Astrocyte (in vitro differentiated cells and primary cell): Measurements from ENCODE around the gene GRK6. TPM values are rescaled to one million over a fixed set of nuclear protein-coding genes. Genes with fewer than 3 reads are reported as not detected.

Experiments used
- DNase-seq: peaks from one replicate; pipeline ENCODE4 v3.0.0-alpha.2; 2010; ENCODE audit warnings: low read depth
- FAIRE-seq: peaks from 2 replicates; lab custom pipeline; 2011; peaks lifted over from hg19 to GRCh38; lab: Jason Lieb, UNC
- H2AFZ ChIP-seq: 2 replicates; pipeline ENCODE4 v1.6.0; 2012; ENCODE audit warnings: low read depth, low read length, inconsistent platforms
- H3K27ac ChIP-seq: 2 replicates; pipeline ENCODE4 v1.5.1; 2011; ENCODE audit warnings: low read depth, low read length, inconsistent platforms
- H3K27me3 ChIP-seq: 2 replicates; pipeline ENCODE4 v1.6.0; 2011; ENCODE audit warnings: low read length, inconsistent platforms; ENCODE audit not compliant: insufficient read depth
- H3K36me3 ChIP-seq: 2 replicates; pipeline ENCODE4 v1.5.1; 2011; ENCODE audit warnings: low read length, inconsistent platforms; ENCODE audit not compliant: insufficient read depth
- H3K4me1 ChIP-seq: 2 replicates; pipeline ENCODE4 v1.5.1; 2011; ENCODE audit warnings: low read length, inconsistent platforms; ENCODE audit not compliant: insufficient read depth
- H3K4me2 ChIP-seq: 2 replicates; pipeline ENCODE4 v1.6.0; 2012; ENCODE audit warnings: low read length, inconsistent platforms
- H3K4me3 ChIP-seq: 2 replicates; pipeline ENCODE4 v1.5.1; 2011; ENCODE audit warnings: low read depth, mild to moderate bottlenecking, low read length, inconsistent platforms; ENCODE audit not compliant: insufficient read depth
- H3K79me2 ChIP-seq: 2 replicates; pipeline ENCODE4 v1.6.0; 2012; ENCODE audit warnings: mild to moderate bottlenecking, low read length, inconsistent platforms; ENCODE audit not compliant: insufficient read depth
- H3K9ac ChIP-seq: 2 replicates; pipeline ENCODE4 v1.6.0; 2012; ENCODE audit warnings: mild to moderate bottlenecking, low read length, inconsistent platforms
- H3K9me3 ChIP-seq: 2 replicates; pipeline ENCODE4 v1.5.1; 2012; ENCODE audit warnings: low read depth, mild to moderate bottlenecking, low read length, inconsistent platforms; ENCODE audit not compliant: insufficient read depth
- H4K20me1 ChIP-seq: 2 replicates; pipeline ENCODE4 v1.6.0; 2012; ENCODE audit warnings: low read length, inconsistent platforms; ENCODE audit not compliant: insufficient read depth
- H3K27ac Mint-ChIP-seq: one replicate; pipeline ENCODE4 v1.8.0; 2021; ENCODE audit warnings: mild to moderate bottlenecking, mixed read lengths; ENCODE audit not compliant: unreplicated experiment
- H3K27me3 Mint-ChIP-seq: one replicate; pipeline ENCODE4 v1.8.0; 2021; ENCODE audit warnings: low read depth, mixed read lengths; ENCODE audit not compliant: unreplicated experiment
- H3K36me3 Mint-ChIP-seq: one replicate; pipeline ENCODE4 v1.8.0; 2021; ENCODE audit warnings: low read depth, mixed read lengths; ENCODE audit not compliant: unreplicated experiment
- H3K4me1 Mint-ChIP-seq: one replicate; pipeline ENCODE4 v1.8.0; 2021; ENCODE audit warnings: low read depth, mixed read lengths; ENCODE audit not compliant: unreplicated experiment
- H3K4me3 Mint-ChIP-seq: one replicate; pipeline ENCODE4 v1.8.0; 2021; ENCODE audit warnings: mild to moderate bottlenecking, moderate library complexity, mixed read lengths; ENCODE audit not compliant: unreplicated experiment
- H3K9me3 Mint-ChIP-seq: one replicate; pipeline ENCODE4 v1.8.0; 2021; ENCODE audit warnings: mild to moderate bottlenecking, mixed read lengths; ENCODE audit not compliant: unreplicated experiment
- CTCF ChIP-seq: IDR thresholded peaks from 2 replicates; pipeline ENCODE4 v1.5.1; 2011; ENCODE audit warnings: low read depth, mild to moderate bottlenecking, inconsistent platforms, low read length, moderate library complexity; ENCODE audit not compliant: insufficient read depth
- EZH2 ChIP-seq: IDR thresholded peaks from 2 replicates; pipeline ENCODE4 v1.6.1; 2012; ENCODE audit warnings: mild to moderate bottlenecking, low read length, inconsistent platforms; ENCODE audit not compliant: insufficient read depth
- total RNA-seq: library from RNA; stranded (reverse); gene quantifications from 2 replicates; pipeline ENCODE4 v1.2.1, GENCODE V29; 2021

The GRK6 gene
- total RNA-seq, 1 donor from 2014 or later = 25.9 TPM

- Mint-ChIP-seq H3K9me3 (peaks cover 1% of the 10 kb centered on the region), H3K27me3 (peaks cover 45% of the 10 kb centered on the region), H3K4me1 (peaks cover 26% of the 10 kb centered on the region), H3K4me3 (no peak overlapping the region), H3K27ac (no peak overlapping the region), H3K36me3 (no peaks in the 10 kb centered on the region)
- Histone ChIP-seq H3K79me2 (no peaks in the 10 kb centered on the region), H3K36me3 (no peaks in the 10 kb centered on the region), H3K27ac (no peak overlapping the region), H3K4me3 (no peak overlapping the region), H3K4me2 (no peak overlapping the region), H3K9me3 (no peaks in the 10 kb centered on the region), H3K9ac (no peak overlapping the region), H4K20me1 (peaks cover 17% of the 10 kb centered on the region), H3K4me1 (peaks cover 19% of the 10 kb centered on the region), H2AFZ (no peak overlapping the region), H3K27me3 (peaks cover 12% of the 10 kb centered on the region)
- DNase-seq (no peak), FAIRE-seq (no peak)
- no peak for TF ChIP-seq CTCF
Observed at GRCh38 chr5:177385720-177386119, 40.8 kb upstream of the GRK6 start.

GRCh38 chr5:177386542-177386941, 39.9 kb upstream of the GRK6 start:
- peaks cover 12% of the 10 kb centered on the region for H3K27me3 ChIP-seq
- no peaks in the 10 kb centered on the region for H3K9me3 ChIP-seq
- Mint-ChIP-seq H3K4me1 (peaks cover 23% of the 10 kb centered on the region), H3K36me3 (no peaks in the 10 kb centered on the region), H3K4me3 (no peak overlapping the region), H3K27ac (no peak overlapping the region), H3K27me3 (peaks cover 44% of the 10 kb centered on the region), H3K9me3 (peaks cover 1% of the 10 kb centered on the region)
- H2AFZ ChIP-seq = no peak overlapping the region
- H3K9ac ChIP-seq = no peak overlapping the region
- H4K20me1 ChIP-seq = peaks cover 17% of the 10 kb centered on the region
- DNase-seq (no peak), FAIRE-seq (no peak)
- TF ChIP-seq EZH2 (no peak), CTCF (no peak)
- peaks cover 19% of the 10 kb centered on the region for H3K4me1 ChIP-seq
- no peak overlapping the region for H3K27ac ChIP-seq
- no peak overlapping the region for H3K4me2 ChIP-seq
- H3K4me3 ChIP-seq = no peak overlapping the region
- no peaks in the 10 kb centered on the region for H3K79me2 ChIP-seq
- no peaks in the 10 kb centered on the region for H3K36me3 ChIP-seq

GRCh38 chr5:177387405-177387804, 39.1 kb upstream of the GRK6 start:
- peaks cover 23% of the 10 kb centered on the region for H3K4me1 Mint-ChIP-seq
- H3K36me3 Mint-ChIP-seq = no peaks in the 10 kb centered on the region
- Histone ChIP-seq H3K36me3 (no peaks in the 10 kb centered on the region), H3K4me3 (no peak overlapping the region), H4K20me1 (peaks cover 17% of the 10 kb centered on the region), H2AFZ (no peak overlapping the region), H3K9ac (no peak overlapping the region), H3K9me3 (no peaks in the 10 kb centered on the region), H3K27ac (no peak overlapping the region), H3K27me3 (peaks cover 12% of the 10 kb centered on the region), H3K4me1 (peaks cover 19% of the 10 kb centered on the region), H3K79me2 (no peaks in the 10 kb centered on the region), H3K4me2 (no peak overlapping the region)
- peaks cover 1% of the 10 kb centered on the region for H3K9me3 Mint-ChIP-seq
- no peak overlapping the region for H3K27ac Mint-ChIP-seq
- TF ChIP-seq EZH2 (no peak), CTCF (no peak)
- DNase-seq (no peak), FAIRE-seq (no peak)
- H3K27me3 Mint-ChIP-seq = peaks cover 45% of the 10 kb centered on the region
- H3K4me3 Mint-ChIP-seq = no peak overlapping the region
